HG02610 (cell line): ENCODE measurements around the gene PSKH1.

Source experiments
- ATAC-seq: cut with Tn5 transposase; IDR thresholded peaks from one replicate; pipeline ENCODE4 v1.9.1; 2021; ENCODE audit warnings: mild to moderate bottlenecking, moderate library complexity; ENCODE audit not compliant: unreplicated experiment

Gene PSKH1

DNA sequence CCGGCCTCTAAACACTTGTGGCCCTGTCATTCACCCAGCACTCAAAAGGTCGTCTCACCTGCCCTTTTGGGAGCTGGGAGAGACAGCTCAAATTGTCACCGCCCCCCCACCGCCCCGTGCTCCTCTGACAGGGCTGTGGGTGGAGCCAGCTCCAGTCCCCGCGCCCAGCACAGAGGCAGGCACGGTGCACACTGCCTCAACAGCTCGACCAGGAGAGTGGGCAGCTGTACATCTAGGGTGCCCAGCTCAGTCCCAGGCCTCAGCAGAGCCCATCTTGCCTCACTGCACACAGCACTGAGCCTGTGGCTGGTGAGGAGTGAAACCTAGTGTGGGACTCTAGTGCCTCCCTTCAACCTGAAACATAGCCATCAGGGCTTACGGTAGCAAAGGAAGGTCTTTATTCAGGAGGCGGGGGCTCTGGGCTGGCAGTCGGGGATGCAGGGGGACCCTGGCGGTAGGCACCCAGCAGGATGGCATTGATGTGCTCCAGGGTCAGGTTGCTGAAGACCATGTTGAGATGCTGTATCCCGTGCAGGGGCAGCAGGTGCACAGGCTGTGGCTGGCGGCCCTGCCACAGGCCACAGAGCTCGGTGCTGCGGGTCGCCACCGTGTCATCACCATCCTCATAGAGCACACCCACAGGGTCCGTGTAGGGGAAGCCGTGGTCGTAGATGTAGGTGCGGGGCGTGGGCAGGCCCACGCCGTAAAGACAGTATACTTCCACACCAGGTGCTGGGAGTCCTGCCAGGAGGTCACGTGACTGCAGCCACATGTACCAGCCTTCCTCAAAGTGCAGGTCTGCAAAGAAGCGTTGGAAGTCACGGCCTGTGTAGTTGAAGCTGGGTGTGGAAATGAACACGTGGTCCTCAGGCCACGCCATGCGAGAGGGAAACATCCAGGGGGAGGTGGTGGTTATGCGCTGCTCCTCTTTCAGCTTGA, 46.7 kb downstream of the PSKH1 start:
- ATAC-seq: no peak

DNA sequence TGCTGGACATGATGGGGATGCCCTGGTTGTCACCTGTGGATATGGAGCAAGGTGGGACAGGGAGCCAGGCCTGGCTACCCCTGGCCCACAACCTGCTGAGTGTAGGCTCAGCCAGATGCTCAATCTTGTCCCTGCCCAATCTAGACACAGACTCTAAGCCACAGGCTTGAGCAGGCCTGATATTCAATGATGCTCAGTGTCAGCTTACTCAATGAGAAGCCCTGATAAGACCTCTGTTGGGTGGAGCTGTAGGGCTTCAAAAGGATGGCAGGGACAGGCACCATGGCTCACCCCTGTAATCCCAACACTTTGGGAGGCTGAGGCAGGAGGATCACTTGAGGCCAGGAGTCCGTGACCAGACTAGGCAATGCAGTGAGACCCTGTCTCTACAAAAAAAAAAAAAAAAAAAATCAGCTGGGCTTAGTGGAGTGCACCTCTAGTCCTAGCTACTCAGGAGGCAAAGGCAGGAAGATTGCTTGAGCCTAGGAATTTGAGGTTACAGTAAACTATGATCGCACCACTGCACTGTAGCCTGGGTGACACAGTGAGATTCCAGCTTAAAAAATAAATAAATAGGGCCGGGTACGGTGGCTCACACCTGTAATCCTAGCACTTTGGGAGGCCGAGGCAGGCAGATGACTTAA, 47.5 kb downstream of the PSKH1 start:
- no peak for ATAC-seq

DNA sequence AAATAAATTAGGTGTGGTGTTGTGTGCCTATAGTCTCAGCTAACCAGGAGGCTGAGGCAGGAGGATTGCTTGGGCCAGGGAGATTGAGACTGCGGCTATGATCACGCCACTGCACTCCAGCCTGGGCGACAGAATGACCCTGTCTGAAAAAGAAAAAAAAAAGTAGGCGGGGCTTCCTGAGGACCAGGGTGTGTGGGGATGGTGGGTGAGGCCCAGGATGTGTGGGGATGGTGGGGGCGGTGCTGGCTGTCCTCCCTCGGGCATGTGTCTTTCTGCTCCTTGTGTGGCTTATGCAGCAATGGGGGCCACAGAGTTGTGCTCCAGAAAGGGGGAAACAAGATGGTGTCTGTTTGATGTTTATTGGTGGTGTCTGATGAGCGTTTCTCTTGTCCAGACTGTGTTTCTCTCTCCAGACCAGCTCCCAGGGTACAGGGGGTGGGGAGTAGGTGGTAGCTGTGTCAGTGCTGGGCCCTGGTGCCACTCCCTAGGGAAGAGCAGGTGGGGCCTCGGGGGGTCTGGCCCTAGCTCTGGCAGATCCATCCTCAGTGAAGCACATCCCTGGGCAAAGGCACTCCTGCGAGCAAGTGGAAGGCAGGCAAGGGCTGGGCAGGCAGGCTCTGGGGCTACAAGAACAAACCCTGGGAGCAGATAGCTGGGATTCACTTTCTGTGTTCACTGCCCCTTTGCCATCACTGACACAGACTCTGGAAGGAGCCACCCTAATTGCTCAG, 48.6 kb downstream of the PSKH1 start:
- ATAC-seq: no peak

DNA sequence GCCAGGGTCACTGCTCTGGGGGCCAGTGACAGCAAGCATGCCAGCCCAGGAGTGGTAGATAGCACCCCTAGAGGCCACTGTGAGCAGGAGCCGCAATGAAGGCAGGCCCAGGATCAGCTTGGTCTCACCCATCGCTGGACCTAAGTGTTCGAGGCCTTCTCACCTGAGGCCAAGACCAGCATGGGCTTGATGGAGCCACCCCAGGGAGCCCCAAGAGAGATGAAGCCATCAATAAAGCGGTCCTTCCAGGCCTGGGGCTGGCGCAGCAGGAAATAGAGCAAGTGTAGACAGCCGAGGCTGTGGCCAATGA, 49.1 kb downstream of the PSKH1 start:
- ATAC-seq: no peak

DNA sequence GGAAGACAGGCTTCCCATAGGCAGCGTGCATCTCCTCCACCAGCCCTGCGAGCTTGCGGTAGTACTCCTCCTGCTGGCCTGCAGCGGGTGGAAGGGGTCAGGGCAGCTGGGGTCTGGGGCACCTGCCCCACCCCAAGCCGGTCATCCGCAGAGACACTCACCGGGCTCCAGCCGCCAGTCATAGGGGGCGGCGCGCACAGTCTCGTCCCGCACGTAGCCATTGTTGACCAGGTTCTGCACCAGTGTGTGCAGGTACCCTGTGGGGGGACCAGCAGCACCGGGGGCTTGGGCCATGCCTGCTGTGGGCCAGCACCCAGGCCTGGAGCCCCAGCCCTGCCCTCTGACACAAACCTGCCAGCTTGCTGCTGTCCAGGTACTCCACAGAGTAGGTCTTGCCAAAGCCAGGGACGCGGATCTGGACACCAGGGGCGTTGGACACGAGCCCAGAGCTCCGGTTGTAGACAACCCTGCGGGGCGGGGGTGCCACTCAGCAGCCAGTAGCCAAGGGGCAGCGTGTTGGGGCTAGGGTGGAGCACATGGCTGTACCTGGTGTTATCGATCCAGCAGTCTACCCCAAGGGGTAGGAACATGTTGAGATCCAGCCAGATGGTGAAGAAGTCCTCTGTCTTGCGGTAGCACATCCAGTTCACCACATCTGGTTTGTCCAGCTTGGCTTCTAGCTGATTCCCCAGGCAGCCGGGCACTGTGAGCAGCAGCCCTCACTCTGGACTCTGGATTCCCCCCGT, 49.6 kb downstream of the PSKH1 start:
- no peak for ATAC-seq

DNA sequence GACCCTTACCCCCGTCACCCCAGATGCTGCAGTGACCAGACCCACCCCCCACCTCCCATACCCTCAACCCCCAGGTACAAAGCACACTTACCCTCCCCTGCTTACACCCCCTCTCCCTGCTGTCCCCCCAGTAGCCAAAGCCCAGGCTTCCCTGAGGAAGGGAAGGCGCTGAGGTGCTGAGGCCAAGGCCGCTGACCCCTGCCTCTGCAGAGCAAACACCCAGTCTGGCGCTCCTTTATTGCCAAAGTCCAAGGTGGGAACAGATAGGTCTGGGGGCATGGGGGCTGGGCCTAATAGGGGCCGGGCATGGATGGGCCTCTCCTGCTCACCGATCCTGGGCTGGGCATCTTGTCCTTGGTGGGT, 50.2 kb downstream of the PSKH1 start:
- no peak for ATAC-seq

DNA sequence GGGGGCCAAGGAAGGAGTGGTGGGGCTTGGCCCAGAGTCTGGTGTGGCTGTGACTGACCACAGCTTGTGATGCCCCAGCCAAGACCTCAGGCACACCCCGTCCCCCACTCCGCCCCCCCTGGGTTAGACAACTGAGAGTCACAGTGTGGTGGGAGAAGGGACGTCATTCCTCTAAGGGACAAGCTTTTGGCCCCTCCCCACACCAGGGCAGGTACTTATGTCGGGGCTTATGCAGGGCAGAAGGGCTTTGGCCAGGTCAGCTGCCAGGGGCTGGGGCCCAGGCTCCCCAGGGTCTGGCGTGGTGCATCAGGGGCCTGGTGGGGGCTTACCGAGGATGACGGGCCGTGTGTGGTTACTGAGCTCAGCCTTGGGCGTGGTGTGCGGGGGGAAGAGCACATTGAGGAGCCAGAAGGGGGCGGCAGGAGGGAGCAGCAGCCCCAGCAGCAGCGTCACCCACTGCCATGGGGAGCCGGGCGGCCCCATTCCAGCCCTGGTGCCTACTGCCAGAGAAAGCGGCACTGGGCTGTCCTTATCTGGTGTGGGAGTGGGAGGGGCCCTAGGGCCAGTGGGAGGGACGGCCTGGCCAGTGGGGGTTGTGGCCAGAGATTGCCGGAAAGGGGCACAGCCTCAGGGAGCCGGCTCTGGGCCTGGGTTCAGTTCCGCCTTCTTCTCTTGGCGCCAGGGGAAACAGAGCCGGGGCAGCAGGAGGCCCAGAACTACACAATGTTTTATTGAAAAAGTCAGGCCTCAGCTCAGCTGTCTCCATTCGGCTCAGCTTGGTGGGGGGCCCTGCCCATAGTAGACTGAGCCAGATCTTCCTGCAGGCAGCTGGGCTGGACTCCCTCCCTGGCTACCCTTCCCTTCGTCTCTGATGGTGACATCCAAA, 50.8 kb downstream of the PSKH1 start, which contains the start of gene LCAT:
Gene LCAT (minus strand): TSS at position 502 of the 886 bp plus-strand sequence. CDS start 19 bp downstream, at position 483.
- ATAC-seq: no peak

DNA sequence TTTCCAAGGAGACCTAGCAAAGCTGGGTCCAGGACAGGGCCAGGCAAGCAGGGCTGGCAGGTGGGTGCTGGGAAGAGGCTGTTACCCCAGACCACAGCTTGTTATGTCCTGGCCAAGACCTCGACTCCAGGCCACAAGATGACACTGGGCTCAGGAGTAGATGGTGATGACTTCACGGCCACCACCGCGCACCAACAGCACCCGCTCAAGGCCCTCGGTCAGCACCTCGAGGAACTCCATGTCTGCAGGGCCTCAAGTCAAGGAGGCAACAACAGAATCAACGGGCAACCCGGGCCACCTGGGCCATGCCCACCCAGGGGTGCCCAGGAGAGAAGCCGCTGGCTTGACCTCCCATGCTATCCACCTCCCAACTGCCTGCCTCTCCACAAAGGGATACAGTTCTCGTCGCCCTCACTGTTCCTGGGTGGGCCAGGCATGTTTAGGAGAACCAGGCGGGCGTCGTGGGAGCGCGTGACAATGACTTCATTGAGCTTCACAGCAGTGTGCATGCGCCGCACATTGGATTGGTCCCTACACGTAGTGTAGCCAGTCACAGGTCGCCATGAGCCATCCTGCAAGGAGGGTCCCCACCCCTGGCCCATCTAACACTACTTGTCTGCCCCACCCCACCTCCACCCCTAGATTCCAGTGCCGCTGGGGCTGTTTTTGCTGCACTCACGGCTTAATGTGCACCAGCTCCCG, 51.8 kb downstream of the PSKH1 start:
- no peak for ATAC-seq

DNA sequence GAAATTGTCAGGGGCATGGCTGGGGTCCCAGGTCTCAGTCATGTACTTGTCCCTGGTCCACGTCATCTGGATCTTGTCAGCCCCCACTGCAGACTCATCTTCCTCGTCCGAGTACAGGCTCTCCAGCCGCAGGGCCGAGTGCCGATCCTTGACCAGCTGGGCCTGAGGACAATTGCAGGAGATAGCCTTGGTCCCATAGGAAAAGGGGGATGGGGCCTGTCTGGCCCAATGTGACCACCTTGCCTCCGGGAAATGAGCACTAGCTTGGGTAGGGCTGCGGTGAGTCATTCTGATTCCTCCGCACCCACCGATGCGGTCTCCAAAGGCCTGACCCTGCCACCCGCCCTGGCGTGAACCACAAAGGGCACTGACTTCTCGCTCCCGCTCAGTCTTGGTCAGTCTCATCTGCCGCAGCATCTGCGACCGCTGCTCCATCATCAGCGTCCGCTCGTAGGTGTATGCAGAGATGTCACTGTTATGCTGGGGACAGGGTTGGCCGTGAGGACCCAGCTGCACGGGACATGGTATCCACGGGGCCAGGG, 52.4 kb downstream of the PSKH1 start:
- no peak for ATAC-seq

DNA sequence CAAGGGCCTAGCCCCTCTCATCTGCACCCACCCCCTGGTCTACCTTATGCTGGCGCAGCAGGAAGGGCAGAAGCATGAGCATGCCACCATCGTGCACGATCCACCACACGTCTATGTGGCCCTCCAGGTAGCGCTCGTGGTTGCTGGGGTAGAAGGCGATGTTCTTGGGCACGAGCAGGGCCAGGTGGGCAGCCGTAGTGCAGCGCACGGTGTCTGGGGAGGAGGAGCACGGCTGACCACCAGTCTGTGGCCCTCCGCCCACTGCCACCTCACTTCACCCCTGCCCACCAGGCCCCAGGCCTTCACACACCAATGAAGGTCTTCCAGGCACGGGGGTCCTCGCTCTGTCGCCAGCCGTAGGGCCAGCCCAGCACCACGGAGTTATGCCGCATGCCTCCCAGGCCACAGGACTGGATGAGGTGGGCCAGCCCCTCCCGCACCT, 53.1 kb downstream of the PSKH1 start:
- ATAC-seq: no peak

DNA sequence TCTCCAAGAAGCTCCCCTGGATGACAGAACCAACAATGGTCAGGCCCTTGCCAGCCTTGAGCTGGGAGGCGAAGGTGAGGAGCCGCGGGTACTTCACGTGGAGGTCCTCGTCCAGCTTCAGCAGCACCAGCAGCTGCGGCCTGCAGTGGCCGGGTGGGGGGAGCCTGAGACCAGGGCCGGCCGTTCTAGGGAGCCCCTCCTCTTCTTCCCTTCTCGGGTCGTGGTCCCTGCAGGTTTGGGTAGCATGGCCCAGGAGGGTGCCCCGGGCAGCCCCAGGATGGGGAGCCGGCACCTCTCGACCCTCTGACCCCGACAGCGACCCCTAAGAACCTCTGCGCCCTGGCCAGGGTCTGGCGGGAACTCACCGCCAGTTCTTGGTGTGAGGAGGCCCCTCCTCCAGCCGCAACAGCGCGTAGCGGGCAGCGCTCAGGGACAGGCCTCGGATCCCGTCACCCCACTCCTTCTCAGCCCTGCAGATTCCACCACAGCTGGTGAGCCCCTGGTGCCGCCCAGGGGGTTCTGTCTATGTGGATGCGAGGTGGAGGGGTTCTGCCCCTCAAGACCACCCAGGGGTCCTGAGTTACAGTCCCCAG, 54.0 kb downstream of the PSKH1 start:
- ATAC-seq: no peak

DNA sequence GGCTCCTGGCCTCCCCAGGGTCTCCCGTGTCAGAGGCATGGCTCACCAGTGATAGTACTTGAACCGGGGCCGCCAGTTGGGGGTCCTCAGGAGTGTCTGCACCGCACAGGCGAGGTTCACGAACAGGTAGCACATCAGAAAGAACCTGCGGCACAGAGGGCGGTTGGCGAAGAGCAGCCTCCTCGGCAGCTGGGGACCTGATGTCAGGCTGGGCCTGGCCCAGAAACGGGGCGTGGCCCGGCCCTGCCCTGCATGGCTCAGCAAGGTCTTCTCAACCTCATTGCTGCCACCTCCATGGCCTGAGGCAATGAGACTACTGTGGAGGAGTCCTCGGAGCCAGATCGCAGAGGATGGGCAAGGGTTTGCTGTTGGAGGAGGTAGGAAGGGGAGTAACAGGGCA, 55.0 kb downstream of the PSKH1 start:
- ATAC-seq: no peak

DNA sequence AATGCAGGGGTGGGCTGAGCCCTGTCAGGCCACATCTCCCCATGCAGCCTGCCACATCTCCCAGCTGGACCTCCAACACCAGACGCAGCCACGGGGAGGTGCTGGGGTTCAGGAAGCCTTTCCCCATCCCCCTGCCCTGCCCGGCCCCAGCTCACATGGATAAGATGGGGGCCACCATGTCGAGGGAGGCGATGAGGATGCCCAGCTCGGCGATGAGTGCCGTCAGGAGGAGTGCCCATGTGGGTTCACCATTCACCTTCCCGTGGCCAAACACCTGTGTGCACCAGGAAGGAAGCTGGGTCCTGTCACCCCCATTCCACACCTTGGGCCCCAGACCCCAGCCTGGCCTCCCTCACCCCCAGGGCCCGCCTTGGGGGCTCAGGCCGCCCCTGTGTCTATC, 56.6 kb downstream of the PSKH1 start:
- no peak for ATAC-seq

DNA sequence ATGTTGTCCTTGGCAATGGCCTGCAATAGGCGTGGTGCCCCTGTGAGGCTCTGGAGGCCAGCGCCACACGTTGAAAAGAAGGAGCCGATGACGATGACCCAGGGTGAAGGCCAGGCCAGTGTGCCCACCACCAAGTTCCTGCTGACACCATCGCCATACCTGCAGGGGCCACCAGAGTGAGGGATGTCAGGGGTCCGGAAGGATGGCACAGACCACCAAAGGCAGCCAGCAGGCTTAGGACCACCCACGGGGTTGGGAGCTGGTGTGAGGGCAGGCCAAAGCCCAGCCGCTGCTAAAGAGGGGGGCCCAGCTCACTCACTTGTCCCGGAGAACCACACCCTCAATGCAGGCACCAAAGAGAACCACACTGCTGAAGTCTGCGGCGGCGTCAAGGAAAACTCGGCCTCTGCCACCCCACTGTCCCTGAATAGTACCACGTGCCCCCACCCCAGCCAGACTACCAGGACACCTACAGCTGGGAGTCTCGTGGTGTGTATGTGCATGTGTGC, 57.3 kb downstream of the PSKH1 start:
- ATAC-seq: no peak

DNA sequence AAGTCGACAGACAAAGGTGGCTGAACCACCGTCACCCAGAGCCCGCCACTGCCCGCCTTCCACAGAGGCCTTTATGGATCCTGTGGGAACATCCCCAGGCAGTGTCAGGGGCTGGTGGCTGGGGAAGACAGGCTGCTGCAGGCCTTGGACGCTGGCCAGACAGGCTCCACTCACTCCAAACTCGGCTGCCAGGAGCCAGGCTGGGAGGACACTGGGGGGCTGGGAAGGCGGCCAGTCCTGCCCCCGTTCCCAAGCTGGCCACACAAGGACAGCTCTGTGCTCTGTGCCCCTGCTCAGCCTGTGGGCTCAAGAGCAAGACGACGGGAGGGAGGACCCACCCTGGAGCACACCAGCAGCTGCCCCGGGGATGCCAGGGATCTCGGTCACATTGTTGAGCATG, 58.4 kb downstream of the PSKH1 start:
- no peak for ATAC-seq

DNA sequence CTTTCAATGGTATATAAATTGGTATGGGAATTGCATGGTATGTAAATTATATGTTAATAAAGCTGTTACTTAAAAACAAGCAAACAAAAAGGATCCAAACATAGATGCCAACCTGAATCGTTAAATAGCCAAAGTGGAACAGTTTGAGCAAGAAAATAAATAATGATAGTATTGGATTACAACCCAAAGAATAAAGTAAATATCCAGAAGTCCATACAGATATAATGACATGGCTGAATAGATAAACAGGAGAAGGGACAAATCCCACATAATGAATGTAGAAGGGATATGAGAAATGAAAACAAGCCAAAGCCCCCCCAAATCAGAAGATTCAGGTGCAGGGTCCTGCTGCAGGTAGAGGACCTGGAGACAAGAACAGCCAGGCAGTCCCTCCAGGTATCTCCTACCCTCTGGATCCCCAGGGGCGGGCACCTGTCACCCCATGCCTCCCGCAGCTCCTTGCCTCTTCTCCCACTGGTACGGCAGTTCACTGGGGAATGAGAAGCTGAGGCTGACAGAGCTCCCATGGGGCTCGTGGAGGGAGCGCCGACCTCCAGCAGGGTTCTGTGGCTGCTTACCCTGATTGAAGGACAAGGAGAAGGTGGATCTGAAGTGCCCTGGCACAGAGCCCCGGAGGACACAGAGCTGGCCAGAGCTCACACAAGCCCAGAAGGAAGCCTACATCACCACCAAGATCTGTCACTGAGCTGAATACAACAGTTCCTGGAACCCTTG, 60.8 kb downstream of the PSKH1 start:
- no peak for ATAC-seq

DNA sequence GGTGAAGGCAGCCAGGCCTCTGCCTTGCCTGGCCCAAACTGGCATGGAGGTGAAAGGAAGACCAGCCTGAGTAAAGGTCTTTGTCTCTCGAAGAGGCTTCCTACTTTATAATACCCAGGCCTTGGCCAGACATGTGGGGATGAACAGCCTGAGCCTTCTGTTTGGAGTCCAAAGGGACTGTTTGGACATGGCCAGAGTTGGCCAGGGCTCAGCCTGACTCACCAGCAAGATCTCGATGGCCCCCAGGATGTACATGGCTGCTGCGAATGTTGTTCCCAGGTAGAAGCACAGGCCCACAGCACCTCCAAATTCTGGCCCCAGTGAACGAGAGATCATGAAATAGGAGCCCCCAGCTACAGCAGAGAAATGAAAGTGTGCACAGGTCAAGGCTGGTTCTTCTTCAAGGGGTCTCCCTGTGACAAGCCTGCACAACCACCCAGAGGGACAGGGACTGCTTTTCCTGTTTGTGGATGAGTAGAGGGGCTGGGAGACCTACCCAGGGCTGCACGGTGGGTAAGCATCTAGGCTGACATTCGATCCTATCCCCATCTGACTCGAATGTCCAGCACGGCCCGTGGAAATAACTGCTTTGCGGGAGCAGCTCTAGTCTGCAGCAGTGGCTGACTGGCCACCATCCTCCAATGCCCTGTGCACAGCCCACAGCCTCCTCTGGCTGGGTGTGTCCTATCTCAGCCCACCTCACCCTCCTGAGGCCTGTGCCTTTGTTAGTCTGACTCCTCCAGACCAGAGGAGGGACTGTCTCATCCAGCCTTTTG, 61.6 kb downstream of the PSKH1 start:
- no peak for ATAC-seq
